ENCODE measurements around the gene GNAO1. TPM values are rescaled to one million over a fixed set of nuclear protein-coding genes. Genes with fewer than 3 reads are reported as not detected.

GNAO1 gene
- polyA plus RNA-seq, 1 experiment: 0.01 TPM

DNA sequence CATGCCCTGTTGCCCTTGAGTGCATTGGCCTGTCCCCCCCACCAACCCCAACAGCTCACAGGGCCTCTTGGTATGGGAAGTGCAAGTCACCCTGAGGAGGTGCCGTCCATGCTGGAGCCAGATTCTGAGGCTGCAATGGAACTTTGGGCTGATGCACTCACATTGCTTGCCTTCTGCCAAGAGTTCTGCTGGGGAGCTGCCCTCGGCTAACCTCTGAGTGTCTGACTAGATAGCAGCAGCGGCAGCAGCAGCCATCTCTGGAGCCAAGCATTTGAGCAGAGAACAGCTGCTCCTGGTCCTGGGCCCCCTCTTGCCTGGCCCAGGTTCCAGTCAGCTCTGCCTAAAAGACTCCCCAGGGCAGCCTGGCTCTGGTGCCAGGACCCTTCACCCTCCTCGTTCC lies 61.5 kb downstream of the GNAO1 start:
- ChIA-PET POLR2A (no interaction called here), CTCF (interaction anchor here (1.2 kb wide), 1 partner anchor 17 kb away, joined by 4 read pairs; no protein-coding TSS in a partner anchor)
- no peak for DNase-seq (ENCODE audit: low read depth, low spot score)
- H3K27me3 ChIP-seq (ENCODE audit: control insufficient read depth, insufficient read depth, low read length): peaks cover 8% of the 10 kb centered on the region
- no peak for TF ChIP-seq CTCF (IDR thresholded peaks at IDR 0.05; ENCODE audit: low read depth, low read length)
- no peak overlapping the region for H3K4me3 ChIP-seq (ENCODE audit: low read depth, low read length)
- no peak overlapping the region for H3K27ac ChIP-seq (ENCODE audit: low read depth, low read length)
- no peaks in the 10 kb centered on the region for H3K9me3 ChIP-seq (ENCODE audit: control insufficient read depth, insufficient read depth, low read length)

- no peak overlapping the region for H3K4me3 ChIP-seq (ENCODE audit: low read depth, low read length)
- CTCF ChIA-PET: interaction anchor here (0.7 kb wide), 1 partner anchor 19 kb away, joined by 3 read pairs; no protein-coding TSS in a partner anchor
- H3K27ac ChIP-seq (ENCODE audit: low read depth, low read length): no peak overlapping the region
- H3K27me3 ChIP-seq (ENCODE audit: control insufficient read depth, insufficient read depth, low read length): peaks cover 17% of the 10 kb centered on the region
- TF ChIP-seq CTCF (IDR thresholded peaks at IDR 0.05; ENCODE audit: low read depth, low read length): no peak
- POLR2A ChIA-PET: no interaction called here
- no peak for DNase-seq (ENCODE audit: low read depth, low spot score)
- H3K9me3 ChIP-seq (ENCODE audit: control insufficient read depth, insufficient read depth, low read length): no peaks in the 10 kb centered on the region
Observed at GRCh38 chr16:56255904-56256303, 64.6 kb downstream of the GNAO1 start.

DNA sequence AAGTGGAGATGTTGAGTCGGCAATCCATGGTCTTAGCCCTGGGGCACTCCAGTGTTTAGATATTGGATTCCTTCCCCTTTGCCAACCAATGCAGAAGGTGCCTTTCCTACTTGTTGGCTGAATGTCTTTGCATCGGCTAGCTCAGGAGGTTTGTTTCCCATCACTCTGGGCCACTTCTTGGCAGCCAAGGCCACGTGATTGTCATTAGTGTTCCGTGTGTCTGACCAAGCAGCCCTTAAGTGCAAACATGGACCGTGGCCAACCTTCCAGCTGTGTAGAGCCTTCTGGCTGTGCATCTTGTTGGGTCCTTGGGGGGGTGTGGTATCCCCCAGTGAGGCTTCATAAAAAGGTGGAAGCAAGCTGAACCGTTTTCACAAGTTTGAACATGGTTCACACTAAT lies 66.0 kb downstream of the GNAO1 start:
- Histone ChIP-seq H3K27ac (ENCODE audit: low read depth, low read length) (no peak overlapping the region), H3K9me3 (ENCODE audit: control insufficient read depth, insufficient read depth, low read length) (no peaks in the 10 kb centered on the region), H3K4me3 (ENCODE audit: low read depth, low read length) (no peak overlapping the region), H3K27me3 (ENCODE audit: control insufficient read depth, insufficient read depth, low read length) (peaks cover 17% of the 10 kb centered on the region)
- no peak for TF ChIP-seq CTCF (IDR thresholded peaks at IDR 0.05; ENCODE audit: low read depth, low read length)
- CTCF ChIA-PET: no interaction called here
- DNase-seq (ENCODE audit: low read depth, low spot score): no peak
- POLR2A ChIA-PET: no interaction called here

GRCh38 chr16:56257666-56258342 lies 66.5 kb downstream of the GNAO1 start:
- no peak for TF ChIP-seq CTCF (IDR thresholded peaks at IDR 0.05; ENCODE audit: low read depth, low read length)
- H3K27me3 ChIP-seq (ENCODE audit: control insufficient read depth, insufficient read depth, low read length): peaks cover 17% of the 10 kb centered on the region
- no peaks in the 10 kb centered on the region for H3K9me3 ChIP-seq (ENCODE audit: control insufficient read depth, insufficient read depth, low read length)
- no peak for DNase-seq (ENCODE audit: low read depth, low spot score)
- no peak overlapping the region for H3K27ac ChIP-seq (ENCODE audit: low read depth, low read length)
- CTCF ChIA-PET: no interaction called here
- no peak overlapping the region for H3K4me3 ChIP-seq (ENCODE audit: low read depth, low read length)
- POLR2A ChIA-PET: no interaction called here

DNA sequence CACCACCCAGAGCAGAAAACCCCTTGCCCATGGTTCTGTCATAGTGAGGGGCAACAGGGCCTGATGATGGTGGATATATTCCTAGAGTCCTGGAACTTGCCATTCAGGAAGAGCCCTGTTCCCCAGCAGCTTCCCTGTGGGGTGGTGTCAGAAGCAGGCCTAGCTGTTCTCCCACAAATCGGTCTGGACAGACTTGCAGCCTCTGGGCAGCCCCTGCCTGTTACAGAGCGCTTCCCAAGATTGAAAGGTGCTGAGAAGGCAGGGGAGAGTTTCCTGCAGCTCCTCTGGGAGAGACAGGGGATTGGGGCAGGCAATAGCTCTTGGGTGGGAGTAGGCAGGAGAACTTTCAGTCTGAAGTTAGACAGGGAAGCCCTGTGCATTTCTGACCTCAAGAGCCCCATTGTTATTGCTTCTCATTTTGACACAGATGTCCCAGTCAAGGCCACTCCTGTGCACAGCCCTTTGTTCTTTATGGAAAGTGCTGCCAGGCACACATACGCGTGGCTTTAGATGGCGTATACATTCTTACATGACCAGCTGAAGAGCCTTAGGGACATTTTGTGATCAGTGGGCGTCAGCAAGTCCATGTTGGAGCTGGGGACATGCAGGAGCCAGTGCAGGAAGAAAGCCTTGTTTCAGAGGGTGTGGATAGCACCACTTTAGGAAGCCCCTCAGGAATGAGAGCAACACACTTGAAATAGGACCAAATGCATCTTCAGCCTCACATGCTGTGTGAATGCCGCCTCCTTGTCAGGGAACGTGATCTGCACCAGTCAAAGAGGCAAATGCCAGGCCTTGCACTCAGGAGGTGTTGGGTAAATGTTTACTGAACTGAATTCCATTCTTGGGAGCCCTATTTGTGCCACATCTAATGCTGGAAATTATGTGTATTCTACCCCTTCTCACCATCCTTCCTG lies 67.5 kb downstream of the GNAO1 start:
- CTCF ChIA-PET: no interaction called here
- H3K27me3 ChIP-seq (ENCODE audit: control insufficient read depth, insufficient read depth, low read length): peaks cover 14% of the 10 kb centered on the region
- no peak overlapping the region for H3K4me3 ChIP-seq (ENCODE audit: low read depth, low read length)
- POLR2A ChIA-PET: no interaction called here
- DNase-seq (ENCODE audit: low read depth, low spot score): no peak
- TF ChIP-seq CTCF (IDR thresholded peaks at IDR 0.05; ENCODE audit: low read depth, low read length): no peak
- no peaks in the 10 kb centered on the region for H3K9me3 ChIP-seq (ENCODE audit: control insufficient read depth, insufficient read depth, low read length)
- H3K27ac ChIP-seq (ENCODE audit: low read depth, low read length): no peak overlapping the region

All from AG04450 (cell line).